ENCODE results near the gene NOL12. TPM values are rescaled to one million over a fixed set of nuclear protein-coding genes. Genes with fewer than 3 reads are reported as not detected.
A peak's percentile ranks its signal among the peaks of the same experiment; 100 is the strongest.

NOL12 gene
- total RNA-seq, 3 donors from 2014 or later, result 28.5 to 45.3 (median 42.6) TPM

- intact Hi-C loops (cut with DNase I, micrococcal nuclease), result loop anchor here (5.0 to 10.0 kb wide), 3 partner anchors 42 to 155 kb away; partner anchors contain the start of gene NOL12 (in 1 of the 2)
- DNase-seq (peak in 1 of 3 donors; percentile 71), ATAC-seq (peak; percentile 2)
- H3K4me1 ChIP-seq (ENCODE audit: low read depth), result peaks cover 67% of the 10 kb centered on the region
- H3K9me3 ChIP-seq, result no peaks in the 10 kb centered on the region
- no peak for TF ChIP-seq CTCF (IDR thresholded peaks at IDR 0.05)
- H3K4me3 ChIP-seq, result peak overlapping the region; percentile 65
- H3K36me3 ChIP-seq (ENCODE audit: low read depth), result no peaks in the 10 kb centered on the region
These were observed 46.2 kb upstream of the NOL12 start for GRCh38 chr22:37639771-37640590.

GRCh38 chr22:37640591-37641560 is 45.3 kb upstream of the NOL12 start:
- no peak for TF ChIP-seq CTCF (IDR thresholded peaks at IDR 0.05)
- no peaks in the 10 kb centered on the region for H3K9me3 ChIP-seq
- DNase-seq (peak in 2 of 3 donors; percentile 55 to 73), ATAC-seq (peak; percentile 23)
- H3K4me3 ChIP-seq, result peak overlapping the region; percentile 65
- intact Hi-C loops (cut with DNase I, micrococcal nuclease), result loop anchor here (5.0 to 10.0 kb wide), 3 partner anchors 41 to 154 kb away; partner anchors contain the start of gene NOL12 (in 1 of the 2)
- H3K36me3 ChIP-seq (ENCODE audit: low read depth), result no peaks in the 10 kb centered on the region
- peaks cover 60% of the 10 kb centered on the region for H3K4me1 ChIP-seq (ENCODE audit: low read depth)

DNA sequence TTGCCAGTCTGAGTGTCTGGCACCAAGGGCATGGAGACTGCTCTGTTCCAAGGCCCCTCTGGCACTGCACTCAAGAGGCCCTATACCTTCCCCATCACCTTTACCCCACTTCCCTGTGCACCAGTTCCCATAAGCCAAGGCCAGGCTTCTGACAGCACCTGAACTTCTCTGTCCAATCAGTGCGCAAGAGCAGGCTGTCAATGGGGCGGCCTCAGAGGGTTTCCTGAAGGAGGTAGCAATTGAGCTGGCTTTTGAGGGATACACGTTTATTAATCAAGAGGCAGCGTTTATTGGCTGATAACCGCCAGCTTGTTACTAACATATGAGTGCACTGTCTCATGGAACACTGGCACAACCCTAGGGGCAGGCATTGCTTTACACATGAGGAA is 44.6 kb upstream of the NOL12 start:
- ATAC-seq, result peak; percentile 60
- peak in 1 of 3 donors; percentile 81 for DNase-seq
- Histone ChIP-seq H3K36me3 (ENCODE audit: low read depth) (no peaks in the 10 kb centered on the region), H3K4me3 (no peak overlapping the region), H3K4me1 (ENCODE audit: low read depth) (peaks cover 54% of the 10 kb centered on the region), H3K9me3 (no peaks in the 10 kb centered on the region)
- intact Hi-C loops (cut with DNase I, micrococcal nuclease), result loop anchor here (5.0 to 10.0 kb wide), 3 partner anchors 41 to 153 kb away; partner anchors contain the start of gene NOL12 (in 1 of the 2)
- no peak for TF ChIP-seq CTCF (IDR thresholded peaks at IDR 0.05)

- peak; percentile 51 for ATAC-seq
- TF ChIP-seq CTCF (IDR thresholded peaks at IDR 0.05), result peak; percentile 92
- peak; percentile 89 to 96 (median 95) for DNase-seq
- intact Hi-C loops (cut with DNase I, micrococcal nuclease), result loop anchor here (5.0 to 10.0 kb wide), 3 partner anchors 39 to 151 kb away; partner anchors contain the start of gene NOL12 (in 1 of the 2)
- Histone ChIP-seq H3K9me3 (no peaks in the 10 kb centered on the region), H3K4me1 (ENCODE audit: low read depth) (peaks cover 37% of the 10 kb centered on the region), H3K36me3 (ENCODE audit: low read depth) (no peaks in the 10 kb centered on the region), H3K4me3 (no peak overlapping the region)
These were observed 42.8 kb upstream of the NOL12 start for GRCh38 chr22:37643225-37643847.

GRCh38 chr22:37647317-37647716 is 38.8 kb upstream of the NOL12 start:
- DNase-seq (no peak), ATAC-seq (peak; percentile 6)
- intact Hi-C loops (cut with DNase I, micrococcal nuclease), result loop anchor here in 1 of 2 donors (10.0 kb wide), 1 partner anchor 147 kb away; no protein-coding TSS in a partner anchor
- H3K36me3 ChIP-seq (ENCODE audit: low read depth), result no peaks in the 10 kb centered on the region
- H3K4me1 ChIP-seq (ENCODE audit: low read depth), result peaks cover 14% of the 10 kb centered on the region
- TF ChIP-seq CTCF (IDR thresholded peaks at IDR 0.05), result no peak
- no peak overlapping the region for H3K4me3 ChIP-seq
- no peaks in the 10 kb centered on the region for H3K9me3 ChIP-seq
